HepG2 (cell line): Measurements from ENCODE around the gene ANKRD53. TPM values are rescaled to one million over a fixed set of nuclear protein-coding genes. Genes with fewer than 3 reads are reported as not detected.

Experiments
- CERS6 ChIP-seq: sonication (generic); formaldehyde crosslinking; IDR thresholded peaks from 2 replicates; pipeline ENCODE4 v1.5.0; 2020; ENCODE audit warnings: missing genetic modification reagents
- MXI1 ChIP-seq: IDR thresholded peaks from 3 replicates; pipeline ENCODE4 v1.6.1; 2012; ENCODE audit warnings: low read depth, low read length, inconsistent platforms, borderline replicate concordance
- PAF1 ChIP-seq: IDR thresholded peaks from 2 replicates; pipeline ENCODE4 v1.6.1; 2016; ENCODE audit warnings: missing genetic modification reagents, missing compliant biosample characterization
- ZNF143 ChIP-seq: sonication (generic); formaldehyde crosslinking; IDR thresholded peaks from 2 replicates; pipeline ENCODE4 v1.4.0; 2020; ENCODE audit warnings: missing genetic modification reagents
- ZNF234 ChIP-seq: sonication (generic); formaldehyde crosslinking; conservative IDR thresholded peaks from 2 replicates; pipeline ENCODE4 v1.5.1; 2020; ENCODE audit warnings: mild to moderate bottlenecking, missing genetic modification reagents
- ZNF253 ChIP-seq: sonication (generic); formaldehyde crosslinking; IDR thresholded peaks from 2 replicates; pipeline ENCODE4 v1.8.0; 2022; ENCODE audit warnings: mild to moderate bottlenecking, missing genetic modification reagents, borderline replicate concordance
- ZNF605 ChIP-seq: sonication (generic); formaldehyde crosslinking; IDR thresholded peaks from 2 replicates; pipeline ENCODE4 v1.8.0; 2022; ENCODE audit warnings: mild to moderate bottlenecking, missing genetic modification reagents
- ZNF639 ChIP-seq: conservative IDR thresholded peaks from 2 replicates; pipeline ENCODE4 v1.6.1; 2018; ENCODE audit warnings: missing genetic modification reagents
- ZNF670 ChIP-seq: sonication (generic); formaldehyde crosslinking; IDR thresholded peaks from 2 replicates; pipeline ENCODE4 v1.8.0; 2022; ENCODE audit warnings: mild to moderate bottlenecking, missing genetic modification reagents, borderline replicate concordance
- ZNF780A ChIP-seq: sonication (generic); formaldehyde crosslinking; IDR thresholded peaks from 2 replicates; pipeline ENCODE4 v1.8.0; 2022; ENCODE audit warnings: mild to moderate bottlenecking, missing genetic modification reagents, moderate library complexity
- polyA plus RNA-seq, 8 experiments: library from polyadenylated mRNA; depleted of rRNA in 3 of 8; stranded (reverse) in 7 of 8; unstranded in 1 of 8; fragments of >200 nt; fragmentation: Illumina TruSeq in 4 of 8; extraction: Trizol in 4 of 8; gene quantifications; 2 replicates each; pipeline versions ENCODE4 v1.2.1 to v1.2.3, GENCODE V29; 2011 to 2016; ENCODE audit warnings: low read depth in 4 of 8, missing spikeins in 1 of 8, mixed read lengths in 1 of 8; ENCODE audit not compliant: insufficient read depth in 1 of 8
- total RNA-seq, 5 experiments: library from RNA; depleted of rRNA; stranded (reverse); fragments of >200 nt; fragmentation: Illumina TruSeq; extraction: Trizol; gene quantifications; 2 replicates each; pipeline ENCODE4 v1.2.3, GENCODE V29; 2016; ENCODE audit warnings: low read depth in 1 of 5
- TF ChIP-seq, protein P1 (sequence below): sonication (generic); formaldehyde crosslinking; IDR thresholded peaks from 2 replicates; pipeline ENCODE4 v1.4.0; 2020; ENCODE audit warnings: mild to moderate bottlenecking, low read depth, missing genetic modification reagents
- TF ChIP-seq, protein P2 (sequence below): sonication (generic); formaldehyde crosslinking; IDR thresholded peaks from 2 replicates; pipeline ENCODE4 v1.4.0; 2020; ENCODE audit warnings: missing genetic modification reagents, borderline replicate concordance
- TF ChIP-seq, protein P3 (sequence below): IDR thresholded peaks from 2 replicates; pipeline ENCODE4 v1.6.1; 2016; ENCODE audit warnings: low read depth, control low read depth

Gene ANKRD53
- total and polyA plus RNA-seq, 2 of the 13 experiments (the other 11 are each of a cell fraction or from before 2014, with no cell fraction given): 0.15 TPM; not detected in 1

DNA sequence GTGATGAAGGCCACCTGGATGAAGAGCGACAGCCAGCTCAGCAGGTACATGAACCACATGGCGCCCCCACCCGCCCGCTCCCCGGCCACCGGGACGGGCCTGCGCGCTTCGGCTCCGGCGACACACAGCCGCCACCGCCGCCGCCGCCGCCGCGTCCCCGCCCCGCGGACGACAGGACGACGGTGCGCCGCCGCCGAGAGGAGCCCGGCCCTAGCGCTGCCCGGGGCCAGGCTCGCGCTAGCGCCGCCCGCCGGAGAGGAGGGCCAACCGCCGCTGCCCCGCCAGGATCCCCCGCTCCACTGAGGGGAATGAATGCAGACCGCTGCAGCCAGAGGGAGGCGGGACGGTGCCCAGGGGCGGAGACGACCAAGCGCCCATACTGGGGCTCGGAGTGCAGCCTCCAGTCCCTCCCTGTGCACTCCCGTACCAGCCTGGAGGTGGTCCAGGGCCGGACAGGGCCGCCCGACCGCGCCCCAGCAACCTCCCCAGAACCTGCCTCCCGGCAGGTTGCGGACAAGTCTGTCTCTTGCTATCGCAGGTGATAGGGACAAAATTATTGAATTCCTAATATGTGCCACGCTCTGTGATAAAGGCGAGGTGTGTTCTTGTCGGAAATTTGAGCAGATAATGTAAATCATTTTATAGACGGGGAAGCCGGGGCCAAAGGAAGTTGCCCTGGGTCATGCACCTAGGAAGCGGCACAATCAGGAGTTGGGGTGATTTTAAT lies 16.4 kb downstream of the ANKRD53 start, which contains the start of gene TEX261 (continued):
- TF ChIP-seq MXI1: peak; percentile 77; the same call in 2 of the 3 replicates
- TF ChIP-seq ZNF780A: no peak
- TF ChIP-seq ZNF143 (CRISPR knock-in tag): no peak
- no peak for TF ChIP-seq PAF1 (CRISPR knock-in tag)
- TF ChIP-seq, protein P1, sequence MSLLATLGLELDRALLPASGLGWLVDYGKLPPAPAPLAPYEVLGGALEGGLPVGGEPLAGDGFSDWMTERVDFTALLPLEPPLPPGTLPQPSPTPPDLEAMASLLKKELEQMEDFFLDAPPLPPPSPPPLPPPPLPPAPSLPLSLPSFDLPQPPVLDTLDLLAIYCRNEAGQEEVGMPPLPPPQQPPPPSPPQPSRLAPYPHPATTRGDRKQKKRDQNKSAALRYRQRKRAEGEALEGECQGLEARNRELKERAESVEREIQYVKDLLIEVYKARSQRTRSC (CRISPR knock-in tag): no peak
- TF ChIP-seq ZNF234 (CRISPR knock-in tag): no peak
- no peak for TF ChIP-seq ZNF253 (CRISPR knock-in tag)
- TF ChIP-seq CERS6 (CRISPR knock-in tag): no peak
- peak; percentile 60 for TF ChIP-seq ZNF605 (CRISPR knock-in tag)
- TF ChIP-seq, protein P2, sequence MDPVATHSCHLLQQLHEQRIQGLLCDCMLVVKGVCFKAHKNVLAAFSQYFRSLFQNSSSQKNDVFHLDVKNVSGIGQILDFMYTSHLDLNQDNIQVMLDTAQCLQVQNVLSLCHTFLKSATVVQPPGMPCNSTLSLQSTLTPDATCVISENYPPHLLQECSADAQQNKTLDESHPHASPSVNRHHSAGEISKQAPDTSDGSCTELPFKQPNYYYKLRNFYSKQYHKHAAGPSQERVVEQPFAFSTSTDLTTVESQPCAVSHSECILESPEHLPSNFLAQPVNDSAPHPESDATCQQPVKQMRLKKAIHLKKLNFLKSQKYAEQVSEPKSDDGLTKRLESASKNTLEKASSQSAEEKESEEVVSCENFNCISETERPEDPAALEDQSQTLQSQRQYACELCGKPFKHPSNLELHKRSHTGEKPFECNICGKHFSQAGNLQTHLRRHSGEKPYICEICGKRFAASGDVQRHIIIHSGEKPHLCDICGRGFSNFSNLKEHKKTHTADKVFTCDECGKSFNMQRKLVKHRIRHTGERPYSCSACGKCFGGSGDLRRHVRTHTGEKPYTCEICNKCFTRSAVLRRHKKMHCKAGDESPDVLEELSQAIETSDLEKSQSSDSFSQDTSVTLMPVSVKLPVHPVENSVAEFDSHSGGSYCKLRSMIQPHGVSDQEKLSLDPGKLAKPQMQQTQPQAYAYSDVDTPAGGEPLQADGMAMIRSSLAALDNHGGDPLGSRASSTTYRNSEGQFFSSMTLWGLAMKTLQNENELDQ (CRISPR knock-in tag): no peak
- TF ChIP-seq, protein P3, sequence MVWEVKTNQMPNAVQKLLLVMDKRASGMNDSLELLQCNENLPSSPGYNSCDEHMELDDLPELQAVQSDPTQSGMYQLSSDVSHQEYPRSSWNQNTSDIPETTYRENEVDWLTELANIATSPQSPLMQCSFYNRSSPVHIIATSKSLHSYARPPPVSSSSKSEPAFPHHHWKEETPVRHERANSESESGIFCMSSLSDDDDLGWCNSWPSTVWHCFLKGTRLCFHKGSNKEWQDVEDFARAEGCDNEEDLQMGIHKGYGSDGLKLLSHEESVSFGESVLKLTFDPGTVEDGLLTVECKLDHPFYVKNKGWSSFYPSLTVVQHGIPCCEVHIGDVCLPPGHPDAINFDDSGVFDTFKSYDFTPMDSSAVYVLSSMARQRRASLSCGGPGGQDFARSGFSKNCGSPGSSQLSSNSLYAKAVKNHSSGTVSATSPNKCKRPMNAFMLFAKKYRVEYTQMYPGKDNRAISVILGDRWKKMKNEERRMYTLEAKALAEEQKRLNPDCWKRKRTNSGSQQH: peak; percentile 78; the same call in 1 of the 2 replicates
- no peak; the same call in 1 of the 2 replicates for TF ChIP-seq ZNF670
- TF ChIP-seq ZNF639 (CRISPR knock-in tag): peak; percentile 97
